ENCODE data around the gene INPP4A.

INPP4A gene

DNA sequence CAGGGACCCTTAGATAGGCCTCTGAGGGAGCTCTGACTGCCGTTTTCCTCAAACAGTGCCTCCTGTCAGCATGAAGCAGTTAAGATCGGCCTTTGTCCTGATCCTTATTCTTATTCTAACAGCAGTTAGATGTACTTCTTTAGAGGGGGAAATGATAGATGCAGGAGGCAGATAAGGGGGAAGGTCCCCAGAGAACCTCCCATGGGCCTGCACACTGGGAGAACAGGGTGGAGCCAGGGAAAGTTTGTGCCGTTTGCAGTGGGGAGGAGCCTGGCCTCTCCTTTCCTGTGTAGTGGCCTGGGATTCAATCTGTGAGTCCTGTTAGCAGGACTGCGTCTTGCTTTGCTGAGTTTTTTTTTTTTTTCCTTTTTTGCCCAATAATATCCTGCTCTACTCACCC, 7.9 kb upstream of the INPP4A start:
- no peak for DNase-seq (ENCODE audit: low read depth in 3 of 3)

DNA sequence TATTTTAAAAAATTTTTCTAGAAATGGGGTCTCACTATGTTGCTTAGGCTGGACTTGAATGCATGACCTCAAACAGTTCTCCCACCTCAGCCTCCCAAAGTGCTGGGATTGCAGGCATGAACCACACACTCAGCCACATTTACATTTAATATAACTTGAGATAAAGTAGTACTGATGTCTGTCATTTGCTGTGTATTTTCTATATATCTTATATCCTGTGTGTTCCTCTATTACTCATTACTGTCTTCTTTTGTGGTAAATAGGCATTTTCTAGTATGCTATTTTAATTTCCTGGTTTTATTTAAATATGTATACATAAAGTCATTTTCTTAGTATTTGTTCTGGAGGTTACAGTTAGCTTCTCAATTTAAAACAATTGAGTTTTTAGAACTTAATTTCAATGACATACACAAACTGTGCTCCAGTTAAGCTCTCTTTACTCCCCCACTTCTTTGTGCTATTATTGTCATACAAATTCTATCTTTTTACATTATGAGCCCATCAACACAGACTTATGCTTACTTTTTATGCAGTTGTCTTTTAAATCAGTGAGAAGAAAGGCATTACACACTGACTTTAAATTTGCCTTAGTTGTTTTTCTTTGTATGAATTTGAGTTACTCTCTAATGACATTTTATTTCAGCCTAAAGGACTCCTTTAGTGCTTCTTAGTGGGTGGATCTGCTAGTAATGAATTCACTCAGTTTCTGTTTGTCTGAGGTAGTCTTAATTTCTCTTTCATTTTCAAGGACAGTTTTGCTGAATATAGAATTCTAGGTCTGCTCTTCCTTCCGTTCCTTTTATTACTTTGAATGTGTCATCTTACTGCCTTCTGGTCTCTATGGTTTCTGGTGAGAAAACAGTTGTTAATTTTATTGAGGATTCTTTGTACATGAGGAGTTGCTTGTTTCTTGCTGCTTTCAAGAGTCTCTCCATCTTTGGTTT, 6.2 kb upstream of the INPP4A start:
- DNase-seq (ENCODE audit: low read depth in 3 of 3): no peak

DNA sequence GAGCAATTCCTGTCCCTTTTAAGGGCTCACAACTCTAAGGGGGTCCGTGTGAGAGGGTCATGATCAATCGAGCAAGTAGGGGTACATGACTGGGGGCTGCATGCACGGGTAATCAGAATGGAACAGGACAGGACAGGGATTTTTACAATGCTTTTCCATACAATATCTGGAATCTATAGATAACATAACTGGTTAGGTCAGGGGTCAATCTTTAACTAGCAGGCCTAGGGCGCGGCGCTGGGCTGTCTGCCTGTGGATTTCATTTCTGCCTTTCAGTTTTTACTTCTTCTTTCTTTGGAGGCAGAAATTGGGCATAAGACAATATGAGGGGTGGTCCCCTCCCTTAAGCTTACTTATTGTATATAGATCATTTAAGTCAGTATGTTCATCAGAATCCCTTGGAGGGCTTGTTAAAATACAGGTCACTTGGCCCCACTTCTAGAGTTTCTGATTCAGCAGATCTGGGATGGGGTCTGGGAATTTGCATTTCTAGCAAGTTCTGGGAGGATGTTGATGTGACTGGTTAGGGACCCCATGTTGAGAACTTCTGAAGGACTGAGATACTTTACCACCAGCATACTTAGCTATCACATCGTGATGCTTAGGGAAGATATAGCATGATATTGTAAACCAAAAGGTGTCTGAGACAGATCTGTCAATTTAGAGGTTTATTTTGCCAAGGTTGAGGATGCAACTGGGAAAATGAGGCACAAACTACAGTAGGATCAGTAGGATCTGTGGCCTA, 2.8 kb upstream of the INPP4A start:
- no peak for DNase-seq (ENCODE audit: low read depth in 3 of 3)

DNA sequence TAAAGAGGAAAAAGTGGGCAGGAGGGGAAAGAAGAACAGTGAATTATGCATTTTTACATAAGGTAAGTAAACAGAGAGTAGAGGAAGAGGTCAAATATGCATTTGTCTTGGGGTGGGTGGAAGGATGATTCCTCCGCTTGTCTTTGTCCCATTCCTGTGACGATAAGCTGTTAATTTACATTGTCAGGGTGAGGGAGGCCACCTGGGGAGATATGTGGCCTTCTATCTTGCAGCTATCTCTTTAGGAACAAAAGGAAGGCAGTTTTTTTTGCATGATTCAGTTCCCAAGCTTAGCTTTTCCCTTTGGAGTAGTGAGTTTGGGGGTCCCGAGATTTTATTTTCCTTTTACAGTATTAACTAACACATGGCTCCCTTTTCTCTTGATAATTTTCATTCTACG, 2.2 kb upstream of the INPP4A start:
- no peak for DNase-seq (ENCODE audit: low read depth in 3 of 3)

DNA sequence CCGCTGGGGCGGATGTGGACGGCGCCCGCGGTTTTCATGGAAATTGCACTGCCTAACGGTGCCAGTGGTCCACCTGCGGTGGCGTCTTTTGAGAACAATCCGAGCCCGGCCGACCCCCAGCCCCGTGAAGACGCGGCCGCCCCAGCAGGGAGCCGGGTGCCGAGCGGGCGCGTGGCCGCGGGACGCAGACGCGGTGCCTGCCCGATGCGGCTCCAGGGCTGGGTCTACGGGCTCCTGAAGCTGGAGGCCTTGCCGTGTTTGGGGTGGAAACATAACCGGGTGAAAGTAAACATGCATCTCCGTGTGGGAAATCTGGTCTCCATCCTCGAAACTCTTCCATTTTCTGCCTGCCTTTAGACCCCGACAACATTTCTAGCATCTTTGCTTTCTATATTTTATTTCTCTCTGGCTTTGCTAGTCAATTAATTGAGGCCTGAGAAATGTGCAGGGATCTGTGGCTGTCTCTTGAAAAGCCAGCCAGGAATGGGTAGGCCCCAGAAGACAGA, 572 bp downstream of the INPP4A start:
- no peak for DNase-seq (ENCODE audit: low read depth in 3 of 3)

DNA sequence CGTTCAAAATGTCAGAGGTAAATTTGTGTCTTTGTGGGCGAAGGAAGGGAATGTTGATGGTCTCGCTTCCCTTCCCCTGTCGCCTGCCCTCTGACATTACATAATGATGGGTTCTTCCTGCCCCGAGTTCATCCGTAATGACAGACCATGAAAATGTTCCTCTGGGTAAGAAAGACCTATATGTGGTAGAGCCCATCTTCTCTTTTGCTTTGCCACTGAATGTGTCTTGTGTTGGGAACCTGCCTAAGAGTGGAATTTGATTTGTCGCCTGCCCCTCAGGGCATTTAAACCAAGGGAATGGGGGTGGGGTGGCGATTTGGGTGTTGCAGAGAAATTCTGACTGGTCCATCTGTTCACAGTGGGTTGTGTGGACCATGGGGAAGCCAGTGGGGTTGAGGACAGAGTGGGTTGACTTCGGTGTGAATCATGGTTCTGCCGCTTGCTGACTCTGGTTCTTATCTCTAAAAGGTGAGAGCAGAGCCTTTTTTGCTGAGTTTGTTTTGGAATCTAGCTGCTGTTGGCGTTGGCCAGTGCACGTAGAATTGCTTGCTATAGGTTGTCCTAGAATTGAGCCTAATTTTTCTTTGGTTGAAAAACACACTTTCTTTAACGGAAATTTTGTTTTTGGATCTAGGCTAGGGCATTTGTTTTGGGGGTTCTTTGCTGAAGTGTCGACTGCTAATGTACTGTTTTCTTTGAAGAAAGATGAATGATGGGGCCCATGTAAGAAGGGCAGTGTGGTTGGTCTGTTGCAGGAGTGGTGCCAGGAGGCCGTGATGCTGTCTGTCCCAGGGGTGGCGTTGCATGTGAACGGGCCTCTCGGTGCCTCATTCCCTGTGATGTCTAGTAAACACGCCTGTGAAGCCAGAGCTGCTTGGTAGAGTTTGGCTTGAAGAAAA, 1.3 kb downstream of the INPP4A start:
- no peak for DNase-seq (ENCODE audit: low read depth in 3 of 3)

DNA sequence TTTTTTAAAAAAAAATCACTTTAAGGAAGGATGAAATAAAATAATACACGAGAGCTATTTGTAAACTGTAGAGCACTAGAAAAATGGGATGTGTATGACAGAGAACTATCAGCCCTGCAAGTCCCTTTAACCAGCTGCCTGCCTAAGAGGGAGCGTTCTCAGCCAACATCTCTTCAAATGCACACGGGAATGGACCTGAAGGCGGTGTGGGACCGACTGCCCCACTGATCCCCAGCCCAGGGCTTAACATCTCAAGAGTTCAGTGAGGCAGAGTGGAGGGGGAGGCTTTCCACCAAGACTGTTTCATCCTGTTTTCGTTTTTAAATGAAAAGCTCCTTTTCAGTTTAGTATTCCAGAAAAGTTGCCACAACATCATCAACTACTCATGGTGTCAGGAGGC, 2.2 kb downstream of the INPP4A start:
- no peak for DNase-seq (ENCODE audit: low read depth in 3 of 3)

DNA sequence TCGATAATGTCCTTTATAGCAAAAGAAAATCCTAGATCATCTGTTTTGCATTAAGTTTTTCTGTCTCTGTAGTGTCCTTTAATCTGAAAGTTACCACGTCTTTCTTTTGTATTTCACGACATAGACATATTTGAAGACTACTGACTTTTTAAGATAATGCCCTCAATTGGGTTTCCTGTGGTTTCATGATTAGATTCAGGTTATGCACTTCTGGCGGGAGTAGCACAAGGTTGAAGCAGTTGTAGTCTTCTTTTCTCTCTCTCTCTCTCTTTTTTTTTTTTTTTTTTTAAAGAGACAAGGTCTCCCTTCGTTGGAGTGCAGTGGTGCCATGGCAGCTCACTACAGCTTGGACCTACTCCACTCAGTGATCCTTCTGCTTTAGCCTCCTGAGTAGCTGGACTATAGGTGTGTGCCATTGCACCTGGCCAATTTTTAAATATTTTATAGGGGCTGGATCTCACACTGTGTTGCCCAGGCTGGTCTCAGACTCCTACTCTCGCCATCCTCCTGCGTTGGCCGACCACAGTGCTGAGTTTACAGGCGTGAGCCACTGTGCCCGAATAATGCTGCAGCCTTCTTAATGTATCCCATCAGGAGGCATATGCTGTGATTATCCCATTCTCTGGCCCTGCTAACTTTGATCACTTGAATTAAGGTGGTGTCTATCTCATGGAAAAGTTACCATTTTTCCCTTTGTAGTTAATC, 3.9 kb downstream of the INPP4A start:
- DNase-seq (ENCODE audit: low read depth in 3 of 3): no peak

DNA sequence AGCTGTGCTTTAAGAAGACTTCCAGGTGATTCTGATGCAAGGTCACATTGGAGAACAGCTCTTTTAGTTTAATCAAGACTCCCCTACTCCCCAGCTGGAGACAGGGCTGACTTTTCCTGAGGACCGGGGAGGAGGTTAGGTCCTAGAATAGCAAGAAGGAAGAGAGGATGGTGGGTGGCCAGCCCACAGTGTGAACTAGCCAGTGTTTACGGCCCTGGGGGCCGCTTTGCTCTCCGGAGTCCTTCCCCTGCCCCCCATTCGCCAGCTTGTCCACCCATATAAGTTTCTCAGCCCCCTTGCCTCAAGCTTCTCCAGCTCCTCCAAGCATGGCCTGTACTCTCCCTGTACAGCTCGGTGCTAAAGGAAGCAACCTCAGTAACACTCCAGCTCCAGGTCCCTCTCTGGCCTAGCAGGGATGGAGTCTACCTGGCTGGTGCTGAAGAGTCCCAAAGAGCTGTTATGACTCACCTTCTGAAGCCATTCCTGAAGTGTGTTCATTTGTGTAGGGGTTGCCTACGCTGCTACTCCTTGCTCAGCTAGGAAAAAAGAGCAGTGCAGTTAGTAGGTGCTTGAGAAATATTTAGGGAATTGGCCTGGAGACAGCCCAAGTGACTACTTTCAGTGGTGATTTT, 7.9 kb downstream of the INPP4A start:
- DNase-seq (ENCODE audit: low read depth in 3 of 3): no peak

DNA sequence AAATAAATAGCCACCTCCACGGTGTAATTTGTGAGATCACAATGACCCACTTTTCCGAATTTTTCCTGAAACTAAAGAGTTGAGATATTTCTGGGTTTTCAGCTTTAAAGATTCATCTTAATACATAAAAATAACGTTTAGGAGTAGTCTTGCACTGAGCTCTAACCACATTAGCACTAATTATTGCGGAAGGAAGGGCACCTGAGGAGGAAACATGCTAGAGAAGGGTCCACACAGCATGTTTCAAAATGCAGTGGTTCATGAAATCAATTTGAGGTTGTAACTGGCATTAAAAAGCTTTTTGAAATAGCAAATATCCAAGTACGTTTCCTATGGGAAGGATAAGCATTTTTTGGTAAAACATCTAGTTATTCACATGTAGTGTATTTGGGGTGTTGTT, 8.4 kb downstream of the INPP4A start:
- no peak for DNase-seq (ENCODE audit: low read depth in 3 of 3)

DNA sequence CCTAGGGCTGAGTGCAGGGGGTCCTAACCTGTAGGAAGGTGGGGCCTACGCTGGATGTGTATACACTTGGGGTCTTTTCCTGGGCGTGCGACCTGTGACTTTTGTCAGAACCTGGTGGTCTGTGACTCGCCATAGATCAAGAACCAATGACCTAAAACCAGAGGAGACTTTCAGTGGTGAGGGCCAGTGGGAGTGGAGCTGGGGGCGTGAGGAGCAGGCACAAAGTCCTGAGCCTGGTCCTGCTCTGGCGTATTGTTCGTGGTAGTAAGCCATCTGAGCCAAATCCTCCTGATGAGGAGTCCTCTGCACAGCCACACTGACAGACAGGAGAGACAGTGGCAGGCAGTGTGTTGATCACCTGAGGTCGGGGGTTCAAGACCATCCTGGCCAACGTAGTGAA, 8.9 kb downstream of the INPP4A start:
- DNase-seq (ENCODE audit: low read depth in 3 of 3): no peak

DNA sequence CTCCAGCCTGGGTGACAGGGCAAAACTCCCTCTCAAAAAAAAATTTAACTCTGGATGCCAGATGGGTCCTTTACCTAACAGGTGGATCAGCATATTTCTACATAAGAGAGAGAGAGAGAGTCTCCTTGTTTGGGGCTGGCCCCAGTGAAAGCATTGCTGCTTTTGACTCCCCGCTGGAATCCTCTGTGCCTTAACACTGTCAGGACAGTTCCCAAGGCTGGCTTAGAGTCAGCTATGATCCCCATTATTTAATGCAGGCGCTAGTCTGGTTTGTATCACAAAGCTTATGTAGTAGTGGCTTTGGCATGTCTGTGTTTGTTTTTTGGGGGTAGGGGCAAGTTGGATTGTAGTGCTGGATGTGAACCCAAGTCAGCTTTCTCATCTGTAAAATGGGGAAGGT, 9.4 kb downstream of the INPP4A start:
- no peak for DNase-seq (ENCODE audit: low read depth in 3 of 3)

DNA sequence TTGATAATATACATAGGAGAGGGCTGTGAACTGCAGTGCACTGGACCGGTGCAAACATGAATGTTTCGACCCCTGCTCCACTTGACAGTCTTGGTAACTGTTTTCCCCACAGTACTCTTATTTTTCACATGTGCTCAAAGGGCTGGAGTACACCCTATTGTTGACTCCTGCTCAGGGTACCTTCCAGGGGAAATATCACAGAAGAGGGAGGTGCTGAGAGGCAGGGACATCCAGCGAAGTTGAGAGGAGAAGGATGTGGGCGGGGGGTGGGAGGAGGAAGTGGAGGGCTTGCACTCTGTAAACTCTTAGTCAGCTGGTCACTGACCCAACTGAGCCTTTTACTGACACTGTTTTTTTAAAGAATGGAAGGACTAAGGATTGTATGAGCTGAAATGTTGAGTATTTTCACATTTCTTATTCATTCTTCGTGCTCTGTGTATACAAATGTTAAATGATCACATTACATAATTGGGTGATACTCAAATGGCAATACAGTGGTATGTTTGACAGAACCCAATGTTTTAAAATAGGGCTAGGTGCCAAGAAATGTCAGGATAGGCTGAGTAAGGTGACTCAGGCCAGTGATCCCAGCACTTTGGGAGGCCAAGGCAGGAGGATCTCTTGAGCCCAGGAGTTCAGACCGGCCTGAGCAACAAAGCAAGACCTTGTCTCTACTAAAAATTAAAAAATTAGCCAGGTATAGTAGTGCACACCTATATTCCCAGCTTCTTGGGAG, 10.0 kb downstream of the INPP4A start:
- DNase-seq (ENCODE audit: low read depth in 3 of 3): no peak

DNA sequence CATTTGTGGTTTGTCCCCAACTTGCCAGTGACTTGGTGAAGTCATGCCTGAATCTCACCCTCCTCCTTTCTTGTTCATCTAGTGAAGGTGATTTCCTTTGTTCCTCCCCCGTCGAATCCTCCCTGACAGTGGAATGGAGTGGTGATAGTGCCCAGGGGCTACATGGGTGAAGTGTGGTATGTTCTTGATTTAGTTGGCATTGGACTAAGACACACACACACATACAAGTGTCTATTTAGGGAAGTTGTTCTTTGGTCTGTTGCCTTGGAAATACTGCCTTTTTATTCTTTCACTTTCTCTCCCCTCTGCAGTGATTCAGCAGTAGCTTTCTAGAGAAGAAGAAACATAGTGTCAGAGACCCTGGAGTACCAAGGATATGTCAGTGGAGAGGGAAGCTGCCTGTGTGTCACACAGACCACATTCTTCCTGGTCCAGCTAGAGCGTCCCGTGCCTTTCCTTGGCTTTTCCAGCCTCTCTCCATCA, 10.9 kb downstream of the INPP4A start:
- no peak for DNase-seq (ENCODE audit: low read depth in 3 of 3)

DNA sequence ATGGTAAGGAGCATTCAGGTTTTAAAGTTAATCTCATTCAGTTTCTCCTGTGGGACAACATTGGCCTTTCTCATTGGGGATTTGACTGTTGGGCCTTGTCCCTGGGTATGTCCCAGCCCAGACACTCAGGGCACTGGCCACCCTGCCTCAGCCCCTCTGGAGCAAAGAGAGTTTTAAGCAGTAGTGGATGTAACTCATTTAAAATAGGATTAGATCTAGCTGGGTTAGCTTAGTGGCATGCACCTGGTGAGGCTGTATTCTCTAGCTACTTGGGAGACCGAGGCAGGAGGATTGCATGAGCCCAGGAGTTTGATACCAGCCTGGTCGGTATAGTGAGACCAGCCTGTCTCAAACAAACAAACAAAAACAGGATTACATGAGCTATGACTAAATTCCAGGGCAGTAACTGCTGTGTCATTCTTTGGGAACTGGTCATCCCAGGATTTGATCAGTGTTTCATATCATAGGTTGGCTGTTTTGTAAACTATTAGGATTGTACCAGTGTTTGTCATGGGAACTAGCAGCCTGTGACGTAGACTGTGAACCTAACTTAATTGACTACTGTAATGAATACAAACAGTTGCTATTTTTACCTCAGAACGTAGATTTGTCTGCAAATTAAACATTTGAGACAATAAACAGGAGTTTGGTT, 12.5 kb downstream of the INPP4A start:
- no peak for DNase-seq (ENCODE audit: low read depth in 3 of 3)

DNA sequence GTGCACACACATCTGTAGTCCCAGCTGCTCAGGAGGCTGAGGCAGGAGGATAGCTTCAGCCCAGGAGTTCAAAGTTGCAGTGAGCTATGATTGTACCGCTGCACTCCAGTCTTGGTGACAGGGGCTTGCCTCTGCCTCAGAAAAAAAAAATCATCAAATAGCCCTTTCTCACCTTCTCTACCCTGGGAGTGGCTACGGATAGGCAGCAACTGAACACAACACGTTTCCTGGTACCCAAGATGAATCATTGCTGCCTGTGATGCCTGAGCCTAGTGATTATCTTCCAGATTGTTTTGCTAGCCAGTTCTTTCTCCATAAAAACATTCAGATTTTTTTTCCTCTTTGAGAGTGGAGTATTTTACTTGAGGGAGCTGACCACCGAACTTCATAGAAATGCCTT, 13.5 kb downstream of the INPP4A start:
- no peak for DNase-seq (ENCODE audit: low read depth in 3 of 3)

DNA sequence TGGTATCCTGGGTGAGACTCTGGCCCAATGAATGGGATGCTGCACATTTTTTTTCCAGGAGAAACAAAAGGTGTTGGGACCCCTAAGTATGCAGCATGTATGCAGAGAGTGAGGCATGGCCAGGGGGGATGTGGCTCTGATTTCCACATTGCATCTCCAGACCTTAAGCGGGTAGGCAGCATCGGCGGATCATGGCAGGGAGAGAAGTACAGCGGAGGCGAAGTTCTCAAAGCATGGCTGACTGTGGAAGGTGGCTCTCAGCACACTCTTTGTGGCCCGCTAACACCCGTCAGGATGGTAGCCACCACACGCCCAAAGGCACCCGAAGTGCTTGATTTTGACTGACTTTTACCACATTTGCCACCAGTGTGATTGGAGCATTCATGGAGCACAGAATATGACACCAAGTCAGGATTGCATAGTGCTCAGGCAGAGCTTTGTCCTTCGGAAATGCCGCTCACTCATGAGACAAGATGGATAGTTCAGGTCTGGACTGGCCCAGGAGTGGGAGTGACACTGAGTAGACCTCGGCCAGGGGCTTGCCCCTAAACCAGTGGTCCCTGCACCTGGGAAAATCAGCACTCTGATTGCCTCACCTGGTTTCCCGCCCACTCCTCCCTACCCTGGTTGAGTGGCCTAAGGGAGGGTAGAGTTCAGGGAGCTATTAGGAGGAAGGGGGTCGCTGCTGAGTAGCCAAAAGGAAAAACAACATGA, 14.2 kb downstream of the INPP4A start:
- DNase-seq (ENCODE audit: low read depth in 3 of 3): no peak

DNA sequence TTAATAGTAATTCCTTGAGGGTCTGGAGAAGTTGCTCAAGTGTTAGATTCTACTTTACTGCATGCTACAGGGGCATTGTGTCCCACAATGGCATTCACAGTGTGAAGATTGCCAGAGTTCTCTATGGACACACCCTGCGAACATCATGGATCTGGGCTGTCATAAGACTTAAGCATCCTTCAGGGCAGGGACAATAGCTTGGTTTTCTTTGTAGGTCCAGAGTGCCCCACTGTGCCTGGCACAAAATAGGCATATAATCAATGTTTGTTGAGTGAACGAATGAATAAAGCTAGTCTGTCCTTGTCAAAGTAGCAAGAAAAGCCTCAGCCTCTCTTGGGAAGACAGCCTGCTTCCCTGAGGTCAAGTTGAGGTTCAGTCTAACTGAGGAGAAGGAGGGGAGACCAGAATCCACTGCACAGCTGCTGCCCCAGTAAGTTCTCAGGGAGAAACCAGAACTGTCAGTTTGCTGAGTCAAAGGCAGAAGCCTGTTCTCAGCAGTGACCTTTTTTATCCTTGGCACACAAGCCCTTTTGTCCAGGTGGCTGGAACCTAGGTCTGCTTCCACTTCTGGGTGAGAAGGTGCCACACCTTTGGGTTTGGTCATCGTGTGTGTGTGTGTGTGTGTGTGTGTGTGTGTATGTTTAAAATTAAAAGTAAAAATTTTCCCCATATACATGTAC, 15.0 kb downstream of the INPP4A start:
- no peak for DNase-seq (ENCODE audit: low read depth in 3 of 3)

Data from stimulated activated CD4-positive, alpha-beta T cell treated with anti-CD3 and anti-CD28 coated beads, TNF-alpha, amount 100 ng/mL, for 48 hours (primary cell).